Measurements from ENCODE around the gene KIF5A.
"Not testable (repeated sequence)": the region's sequence is repeated elsewhere in the genome, so short reads cannot be mapped to it uniquely, and the experiment has no call there.

- not testable (repeated sequence) for TF ChIP-seq SUZ12 (IDR thresholded peaks at IDR 0.05; ENCODE audit: extremely low read depth, insufficient read depth, insufficient read length); ZNF274 (IDR thresholded peaks at IDR 0.05; ENCODE audit: low read depth, low read length); YY1 (IDR thresholded peaks at IDR 0.05; ENCODE audit: insufficient read depth, insufficient read length)
Measured at GRCh38 chr12:57570438-57570837, 20.6 kb downstream of the KIF5A start.

Measured in NT2/D1 (cell line).